Measurements from ENCODE around the gene CTNNA1.
"Not testable (repeated sequence)": the region's sequence is repeated elsewhere in the genome, so short reads cannot be mapped to it uniquely, and the experiment has no call there.

Gene CTNNA1

GRCh38 chr5:138737494-138738265 lies 15.5 kb upstream of the CTNNA1 start:
- no CpG with 5 or more reads among the region's 2 CpGs for WGBS (ENCODE audit: insufficient coverage, insufficient read length)

GRCh38 chr5:138738399-138738798 lies 14.8 kb upstream of the CTNNA1 start:
- DNase-seq (ENCODE audit: low read depth, low spot score): no peak
- H3K4me1 ChIP-seq (ENCODE audit: control insufficient read depth, insufficient read depth, low read length): no peaks in the 10 kb centered on the region
- no CpG with 5 or more reads among the region's 4 CpGs for WGBS (ENCODE audit: insufficient coverage, insufficient read length)
- H3K36me3 ChIP-seq (ENCODE audit: control insufficient read depth, insufficient read depth, low read length): no peaks in the 10 kb centered on the region
- H3K9me3 ChIP-seq (ENCODE audit: control insufficient read depth, insufficient read depth, low read length): no peaks in the 10 kb centered on the region
- no peak overlapping the region for H3K27ac ChIP-seq (ENCODE audit: low read length)
- H3K27me3 ChIP-seq (ENCODE audit: control insufficient read depth, insufficient read depth, low read length): no peaks in the 10 kb centered on the region
- H3K4me3 ChIP-seq (ENCODE audit: low read length): no peak overlapping the region

More at GRCh38 chr5:138737494-138738265, 15.5 kb upstream of the CTNNA1 start:
- H3K36me3 ChIP-seq (ENCODE audit: control insufficient read depth, insufficient read depth, low read length): no peaks in the 10 kb centered on the region
- H3K27ac ChIP-seq (ENCODE audit: low read length): no peak overlapping the region
- DNase-seq (ENCODE audit: low read depth, low spot score): no peak
- H3K9me3 ChIP-seq (ENCODE audit: control insufficient read depth, insufficient read depth, low read length): no peaks in the 10 kb centered on the region
- no peak overlapping the region for H3K4me3 ChIP-seq (ENCODE audit: low read length)
- H3K4me1 ChIP-seq (ENCODE audit: control insufficient read depth, insufficient read depth, low read length): no peaks in the 10 kb centered on the region
- H3K27me3 ChIP-seq (ENCODE audit: control insufficient read depth, insufficient read depth, low read length): no peaks in the 10 kb centered on the region

GRCh38 chr5:138739938-138740337 lies 13.3 kb upstream of the CTNNA1 start:
- no peaks in the 10 kb centered on the region for H3K4me1 ChIP-seq (ENCODE audit: control insufficient read depth, insufficient read depth, low read length)
- no peak for DNase-seq (ENCODE audit: low read depth, low spot score)
- no peaks in the 10 kb centered on the region for H3K27me3 ChIP-seq (ENCODE audit: control insufficient read depth, insufficient read depth, low read length)
- WGBS (ENCODE audit: insufficient coverage, insufficient read length): no CpG with 5 or more reads among the region's 1 CpG
- no peak overlapping the region for H3K4me3 ChIP-seq (ENCODE audit: low read length)
- no peaks in the 10 kb centered on the region for H3K36me3 ChIP-seq (ENCODE audit: control insufficient read depth, insufficient read depth, low read length)
- H3K9me3 ChIP-seq (ENCODE audit: control insufficient read depth, insufficient read depth, low read length): no peaks in the 10 kb centered on the region
- no peak overlapping the region for H3K27ac ChIP-seq (ENCODE audit: low read length)

- WGBS (ENCODE audit: insufficient coverage, insufficient read length): no CpG with 5 or more reads among the region's 4 CpGs
- H3K36me3 ChIP-seq (ENCODE audit: control insufficient read depth, insufficient read depth, low read length): no peaks in the 10 kb centered on the region
- no peaks in the 10 kb centered on the region for H3K9me3 ChIP-seq (ENCODE audit: control insufficient read depth, insufficient read depth, low read length)
- H3K4me1 ChIP-seq (ENCODE audit: control insufficient read depth, insufficient read depth, low read length): no peaks in the 10 kb centered on the region
- no peak overlapping the region for H3K27ac ChIP-seq (ENCODE audit: low read length)
- H3K27me3 ChIP-seq (ENCODE audit: control insufficient read depth, insufficient read depth, low read length): no peaks in the 10 kb centered on the region
- no peak for DNase-seq (ENCODE audit: low read depth, low spot score)
- no peak overlapping the region for H3K4me3 ChIP-seq (ENCODE audit: low read length)
Measured at GRCh38 chr5:138743484-138743883, 9.7 kb upstream of the CTNNA1 start.

- no CpG with 5 or more reads among the region's 6 CpGs for WGBS (ENCODE audit: insufficient coverage, insufficient read length)
- no peak for DNase-seq (ENCODE audit: low read depth, low spot score)
- no peak overlapping the region for H3K27ac ChIP-seq (ENCODE audit: low read length)
- H3K4me1 ChIP-seq (ENCODE audit: control insufficient read depth, insufficient read depth, low read length): no peaks in the 10 kb centered on the region
- no peaks in the 10 kb centered on the region for H3K27me3 ChIP-seq (ENCODE audit: control insufficient read depth, insufficient read depth, low read length)
- no peaks in the 10 kb centered on the region for H3K36me3 ChIP-seq (ENCODE audit: control insufficient read depth, insufficient read depth, low read length)
- no peak overlapping the region for H3K4me3 ChIP-seq (ENCODE audit: low read length)
- no peaks in the 10 kb centered on the region for H3K9me3 ChIP-seq (ENCODE audit: control insufficient read depth, insufficient read depth, low read length)
Measured at GRCh38 chr5:138745268-138745667, 8.0 kb upstream of the CTNNA1 start.

GRCh38 chr5:138748630-138749081 lies 4.6 kb upstream of the CTNNA1 start:
- Histone ChIP-seq H3K36me3 (ENCODE audit: control insufficient read depth, insufficient read depth, low read length) (no peaks in the 10 kb centered on the region), H3K27ac (ENCODE audit: low read length) (no peak overlapping the region), H3K27me3 (ENCODE audit: control insufficient read depth, insufficient read depth, low read length) (no peaks in the 10 kb centered on the region), H3K4me3 (ENCODE audit: low read length) (no peak overlapping the region), H3K4me1 (ENCODE audit: control insufficient read depth, insufficient read depth, low read length) (0 out of 2 replicates have a peak, but pooled peaks cover 3% of the 10 kb centered on the region), H3K9me3 (ENCODE audit: control insufficient read depth, insufficient read depth, low read length) (no peaks in the 10 kb centered on the region)
- no CpG with 5 or more reads among the region's 6 CpGs for WGBS (ENCODE audit: insufficient coverage, insufficient read length)
- no peak for DNase-seq (ENCODE audit: low read depth, low spot score)

GRCh38 chr5:138751344-138751743 lies 1.9 kb upstream of the CTNNA1 start:
- DNase-seq (ENCODE audit: low read depth, low spot score); H3K27ac ChIP-seq (ENCODE audit: low read length); H3K36me3 ChIP-seq (ENCODE audit: control insufficient read depth, insufficient read depth, low read length); H3K4me3 ChIP-seq (ENCODE audit: low read length); H3K9me3 ChIP-seq (ENCODE audit: control insufficient read depth, insufficient read depth, low read length); H3K4me1 ChIP-seq (ENCODE audit: control insufficient read depth, insufficient read depth, low read length); H3K27me3 ChIP-seq (ENCODE audit: control insufficient read depth, insufficient read depth, low read length): not testable (repeated sequence)
- no CpG with 5 or more reads among the region's 2 CpGs for WGBS (ENCODE audit: insufficient coverage, insufficient read length)

- Histone ChIP-seq H3K4me1 (ENCODE audit: control insufficient read depth, insufficient read depth, low read length) (0 out of 2 replicates have a peak, but pooled peaks cover 3% of the 10 kb centered on the region), H3K4me3 (ENCODE audit: low read length) (peak overlapping the region; percentile 33; the same call in 1 of the 2 replicates), H3K36me3 (ENCODE audit: control insufficient read depth, insufficient read depth, low read length) (peaks cover 7% of the 10 kb centered on the region; the same call in 1 of the 2 replicates), H3K9me3 (ENCODE audit: control insufficient read depth, insufficient read depth, low read length) (no peaks in the 10 kb centered on the region), H3K27ac (ENCODE audit: low read length) (no peak overlapping the region), H3K27me3 (ENCODE audit: control insufficient read depth, insufficient read depth, low read length) (no peaks in the 10 kb centered on the region)
- no CpG with 5 or more reads among the region's 18 CpGs for WGBS (ENCODE audit: insufficient coverage, insufficient read length)
- no peak for DNase-seq (ENCODE audit: low read depth, low spot score)
Measured at GRCh38 chr5:138752341-138752950, 779 bp upstream of the CTNNA1 start.

- Histone ChIP-seq H3K4me3 (ENCODE audit: low read length) (peak overlapping the region; percentile 76), H3K4me1 (ENCODE audit: control insufficient read depth, insufficient read depth, low read length) (0 out of 2 replicates have a peak, but pooled peaks cover 3% of the 10 kb centered on the region), H3K9me3 (ENCODE audit: control insufficient read depth, insufficient read depth, low read length) (no peaks in the 10 kb centered on the region), H3K27ac (ENCODE audit: low read length) (no peak overlapping the region), H3K36me3 (ENCODE audit: control insufficient read depth, insufficient read depth, low read length) (peaks cover 9% of the 10 kb centered on the region; the same call in 1 of the 2 replicates), H3K27me3 (ENCODE audit: control insufficient read depth, insufficient read depth, low read length) (no peaks in the 10 kb centered on the region)
- 100% methylated on average over 3 of the region's 58 CpGs for WGBS (ENCODE audit: insufficient coverage, insufficient read length)
- no peak for DNase-seq (ENCODE audit: low read depth, low spot score)
Measured at GRCh38 chr5:138753794-138754698, 821 bp downstream of the CTNNA1 start.

- H3K27me3 ChIP-seq (ENCODE audit: control insufficient read depth, insufficient read depth, low read length): no peaks in the 10 kb centered on the region
Measured at GRCh38 chr5:138754699-138755057, 1.5 kb downstream of the CTNNA1 start.

More at GRCh38 chr5:138754699-138755057, 1.5 kb downstream of the CTNNA1 start:
- Histone ChIP-seq H3K27ac (ENCODE audit: low read length) (no peak overlapping the region), H3K4me1 (ENCODE audit: control insufficient read depth, insufficient read depth, low read length) (0 out of 2 replicates have a peak, but pooled peaks cover 3% of the 10 kb centered on the region), H3K4me3 (ENCODE audit: low read length) (no peak overlapping the region; the same call in 1 of the 2 replicates), H3K36me3 (ENCODE audit: control insufficient read depth, insufficient read depth, low read length) (peaks cover 9% of the 10 kb centered on the region; the same call in 1 of the 2 replicates), H3K9me3 (ENCODE audit: control insufficient read depth, insufficient read depth, low read length) (no peaks in the 10 kb centered on the region)
- no CpG with 5 or more reads among the region's 14 CpGs for WGBS (ENCODE audit: insufficient coverage, insufficient read length)
- DNase-seq (ENCODE audit: low read depth, low spot score): no peak

All from iPS DF 6.9 (cell line).